HCT116 (cell line): ENCODE data around the gene NF1. TPM values are rescaled to one million over a fixed set of nuclear protein-coding genes. Genes with fewer than 3 reads are reported as not detected.

Experiments used
- ATAC-seq: fragments of 200-7000 bp; cut with Tn5 transposase; 2 replicates; pipeline ENCODE4 v1.9.1; 2020; ENCODE audit warnings: mild to moderate bottlenecking, moderate library complexity
- BruUV-seq: library from RNA; stranded (reverse); fragments of 400-500 nt; replicated peaks from 2 replicates; lab custom pipeline; 2021; lab: Mats Ljungman, UMichigan
- CTCF ChIA-PET: fragments of 300-600 bp; sonication (Branson Sonifier 250); formaldehyde crosslinking; loops from one replicate; lab custom pipeline; 2021; ENCODE audit warnings: antibody characterized with exemption; lab: Charles Lee
- POLR2A ChIA-PET: fragments of 300-600, 350-600 bp; sonication (Branson Sonifier 250); formaldehyde crosslinking; loops from one replicate; lab custom pipeline; 2021; ENCODE audit warnings: antibody characterized with exemption; lab: Charles Lee
- RAD21 ChIA-PET, 2 experiments: fragments of 300-600 bp; sonication (Branson Sonifier 250); formaldehyde crosslinking; loops; one replicate each; lab custom pipeline; 2023; ENCODE audit warnings: low total read pairs in 2 of 2; ENCODE audit not compliant: uncharacterized antibody in 2 of 2, unreplicated experiment in 2 of 2, low non-redundant PET in 1 of 2; lab: Charles Lee
- DNase-seq: peaks from one replicate; pipeline ENCODE4 v3.0.0-alpha.2; 2010; ENCODE audit warnings: low read depth, low spot score
- H2AFZ ChIP-seq: fragments of 200-600 bp; shearing (Covaris generic), sonication (generic); 2 replicates; pipeline ENCODE4 v1.6.1; 2017; ENCODE audit warnings: low read depth, mixed run types, mixed read lengths, antibody characterized with exemption, low read length; ENCODE audit not compliant: poor library complexity, severe bottlenecking
- H3K27ac ChIP-seq: 2 replicates; pipeline ENCODE4 v1.5.1; 2012; ENCODE audit warnings: low read depth, low read length
- H3K27me3 ChIP-seq: fragments of 200-600 bp; sonication (generic); 2 replicates; pipeline ENCODE4 v1.6.1; 2016; ENCODE audit warnings: mixed run types, low read length, mixed read lengths; ENCODE audit not compliant: insufficient read depth
- H3K36me3 ChIP-seq, 2 experiments: fragments of 200-500 bp in 1 of 2; fragments of 200-600 bp in 1 of 2; sonication (Bioruptor generic) in 1 of 2; sonication (generic) in 1 of 2; 2 replicates each; pipeline versions ENCODE4 v1.5.1 to v1.6.1; 2014 to 2016; ENCODE audit warnings: low read length in 2 of 2, inconsistent platforms in 1 of 2, mixed read lengths in 1 of 2, mixed run types in 1 of 2; ENCODE audit not compliant: insufficient read depth in 2 of 2, control insufficient read depth in 1 of 2
- H3K4me1 ChIP-seq, 2 experiments: fragments of 200-600 bp in 1 of 2; sonication (generic) in 1 of 2; 2 replicates each; pipeline versions ENCODE4 v1.5.1 to v1.6.1; 2012 to 2017; ENCODE audit warnings: low read length in 2 of 2, inconsistent platforms in 1 of 2, mild to moderate bottlenecking in 1 of 2, mixed read lengths in 1 of 2, mixed run types in 1 of 2, moderate library complexity in 1 of 2; ENCODE audit not compliant: insufficient read depth in 2 of 2, control insufficient read depth in 1 of 2
- H3K4me2 ChIP-seq: fragments of 200-600 bp; sonication (generic); 2 replicates; pipeline ENCODE4 v1.6.1; 2017; ENCODE audit warnings: mixed run types, low read length, mixed read lengths
- H3K4me3 ChIP-seq, 2 experiments: fragments of 200-600 bp in 1 of 2; sonication (generic) in 1 of 2; replicated peaks in 1 of 2; 2 replicates each; pipeline ENCODE4 v1.5.1; 2011 to 2016; ENCODE audit warnings: low read length in 2 of 2, control low read depth in 1 of 2, low read depth in 1 of 2, mild to moderate bottlenecking in 1 of 2, mixed read lengths in 1 of 2, mixed run types in 1 of 2
- H3K79me2 ChIP-seq: fragments of 200-600 bp; sonication (generic); 2 replicates; pipeline ENCODE4 v1.6.1; 2017; ENCODE audit warnings: mild to moderate bottlenecking, mixed run types, low read length, moderate library complexity, mixed read lengths; ENCODE audit not compliant: insufficient read depth
- H3K9ac ChIP-seq: fragments of 200-600 bp; sonication (generic); 2 replicates; pipeline ENCODE4 v1.6.1; 2016; ENCODE audit warnings: low read length, mixed read lengths
- H3K9me2 ChIP-seq: fragments of 200-600 bp; sonication (generic), shearing (Covaris generic); 2 replicates; pipeline ENCODE4 v1.6.1; 2017; ENCODE audit warnings: mixed run types, mild to moderate bottlenecking, moderate library complexity; ENCODE audit not compliant: insufficient read depth
- H3K9me3 ChIP-seq, 2 experiments: fragments of 200-500 bp in 1 of 2; fragments of 200-600 bp in 1 of 2; sonication (Bioruptor generic) in 1 of 2; sonication (generic) in 1 of 2; 2 replicates each; pipeline ENCODE4 v1.6.1; 2014 to 2017; ENCODE audit warnings: low read length in 2 of 2, mixed read lengths in 2 of 2, inconsistent platforms in 1 of 2, low read depth in 1 of 2, mild to moderate bottlenecking in 1 of 2, mixed run types in 1 of 2, moderate library complexity in 1 of 2; ENCODE audit not compliant: control insufficient read depth in 1 of 2, insufficient read depth in 1 of 2
- H4K20me1 ChIP-seq: fragments of 200-600 bp; sonication (generic), shearing (Covaris generic); 2 replicates; pipeline ENCODE4 v1.6.1; 2017; ENCODE audit warnings: mixed run types, mild to moderate bottlenecking, moderate library complexity; ENCODE audit not compliant: insufficient read depth
- CEBPB ChIP-seq: IDR thresholded peaks from 2 replicates; pipeline ENCODE4 v1.6.1; 2012; ENCODE audit warnings: low read depth
- EZH2 ChIP-seq: fragments of 200-600 bp; sonication (generic); IDR thresholded peaks from 2 replicates; pipeline ENCODE4 v1.6.1; 2017; ENCODE audit warnings: antibody characterized with exemption, mixed run types
- FOSL1 ChIP-seq: IDR thresholded peaks from 2 replicates; pipeline ENCODE4 v1.6.1; 2012; ENCODE audit warnings: low read depth
- RAD21 ChIP-seq: IDR thresholded peaks from 2 replicates; pipeline ENCODE4 v1.6.1; 2012; ENCODE audit warnings: low read depth, mild to moderate bottlenecking
- TCF7L2 ChIP-seq: IDR thresholded peaks from 2 replicates; pipeline ENCODE4 v1.7.0; 2011; ENCODE audit warnings: borderline replicate concordance, inconsistent platforms; ENCODE audit not compliant: insufficient read depth, insufficient read length; ENCODE audit errors: extremely low read depth
- ZBTB33 ChIP-seq: IDR thresholded peaks from 2 replicates; pipeline ENCODE4 v1.6.1; 2011; ENCODE audit warnings: mild to moderate bottlenecking, low read length, moderate library complexity; ENCODE audit not compliant: insufficient replicate concordance; ENCODE audit errors: extremely low read depth
- intact Hi-C: fragments of 100-400 bp; cut with micrococcal nuclease; formaldehyde crosslinking; loops from 2 replicates; pipeline ENCODE4 v1.10.0; 2022
- total RNA-seq: library from RNA; stranded (reverse); gene quantifications from one replicate; pipeline ENCODE4 v1.2.1, GENCODE V29; 2021; ENCODE audit not compliant: unreplicated experiment
- TF ChIP-seq, protein P1 (sequence below): IDR thresholded peaks from 2 replicates; pipeline ENCODE4 v1.6.1; 2012; ENCODE audit warnings: low read depth
- TF ChIP-seq, protein P2 (sequence below): IDR thresholded peaks from 2 replicates; pipeline ENCODE4 v1.6.1; 2012

The NF1 gene
- total RNA-seq, 1 experiment from 2014 or later, result 20.8 TPM

- no peak overlapping the region for H2AFZ ChIP-seq
- no peaks in the 10 kb centered on the region for H3K9me2 ChIP-seq
- TF ChIP-seq, protein P1, sequence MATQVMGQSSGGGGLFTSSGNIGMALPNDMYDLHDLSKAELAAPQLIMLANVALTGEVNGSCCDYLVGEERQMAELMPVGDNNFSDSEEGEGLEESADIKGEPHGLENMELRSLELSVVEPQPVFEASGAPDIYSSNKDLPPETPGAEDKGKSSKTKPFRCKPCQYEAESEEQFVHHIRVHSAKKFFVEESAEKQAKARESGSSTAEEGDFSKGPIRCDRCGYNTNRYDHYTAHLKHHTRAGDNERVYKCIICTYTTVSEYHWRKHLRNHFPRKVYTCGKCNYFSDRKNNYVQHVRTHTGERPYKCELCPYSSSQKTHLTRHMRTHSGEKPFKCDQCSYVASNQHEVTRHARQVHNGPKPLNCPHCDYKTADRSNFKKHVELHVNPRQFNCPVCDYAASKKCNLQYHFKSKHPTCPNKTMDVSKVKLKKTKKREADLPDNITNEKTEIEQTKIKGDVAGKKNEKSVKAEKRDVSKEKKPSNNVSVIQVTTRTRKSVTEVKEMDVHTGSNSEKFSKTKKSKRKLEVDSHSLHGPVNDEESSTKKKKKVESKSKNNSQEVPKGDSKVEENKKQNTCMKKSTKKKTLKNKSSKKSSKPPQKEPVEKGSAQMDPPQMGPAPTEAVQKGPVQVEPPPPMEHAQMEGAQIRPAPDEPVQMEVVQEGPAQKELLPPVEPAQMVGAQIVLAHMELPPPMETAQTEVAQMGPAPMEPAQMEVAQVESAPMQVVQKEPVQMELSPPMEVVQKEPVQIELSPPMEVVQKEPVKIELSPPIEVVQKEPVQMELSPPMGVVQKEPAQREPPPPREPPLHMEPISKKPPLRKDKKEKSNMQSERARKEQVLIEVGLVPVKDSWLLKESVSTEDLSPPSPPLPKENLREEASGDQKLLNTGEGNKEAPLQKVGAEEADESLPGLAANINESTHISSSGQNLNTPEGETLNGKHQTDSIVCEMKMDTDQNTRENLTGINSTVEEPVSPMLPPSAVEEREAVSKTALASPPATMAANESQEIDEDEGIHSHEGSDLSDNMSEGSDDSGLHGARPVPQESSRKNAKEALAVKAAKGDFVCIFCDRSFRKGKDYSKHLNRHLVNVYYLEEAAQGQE, result no peak
- POLR2A ChIA-PET, result no interaction called here
- RAD21 ChIA-PET, result no interaction called here
- H3K27ac ChIP-seq, result no peak overlapping the region
- no peaks in the 10 kb centered on the region for H3K4me1 ChIP-seq
- no peak overlapping the region for H3K4me2 ChIP-seq
- H3K9me3 ChIP-seq, result no peaks in the 10 kb centered on the region
- no peak for DNase-seq
- no peaks in the 10 kb centered on the region for H4K20me1 ChIP-seq
- ATAC-seq, result no peak
- no peaks in the 10 kb centered on the region; a peak in 1 of 4 replicates for H3K36me3 ChIP-seq
- intact Hi-C loops, result no loop called here
- no peaks in the 10 kb centered on the region for H3K27me3 ChIP-seq
- BruUV-seq, result no TSS peak
- CTCF ChIA-PET, result no interaction called here
- H3K79me2 ChIP-seq, result no peaks in the 10 kb centered on the region
- no peak overlapping the region for H3K9ac ChIP-seq
- no peak overlapping the region for H3K4me3 ChIP-seq
Measured at GRCh38 chr17:31279401-31279800, 184.6 kb downstream of the NF1 start.

DNA sequence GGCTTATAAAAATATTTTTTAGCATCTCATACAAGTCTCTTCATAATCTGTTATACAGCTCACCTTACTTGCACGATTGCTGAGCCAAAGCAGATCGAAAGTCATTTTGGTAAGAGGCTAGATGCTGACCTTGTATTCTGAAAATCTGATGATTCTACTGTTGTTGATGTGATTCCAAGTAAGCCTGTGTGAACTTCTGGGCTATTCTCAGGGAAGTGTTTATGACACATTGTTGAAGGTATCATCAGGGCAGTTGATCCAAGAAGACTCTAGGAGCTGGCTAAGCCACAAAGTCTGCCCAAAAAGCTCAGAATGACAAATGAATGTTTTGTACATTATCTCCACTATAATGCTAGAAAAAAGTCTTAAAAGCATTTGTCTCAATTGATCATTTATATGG is 186.3 kb downstream of the NF1 start:
- no peak overlapping the region for H3K4me2 ChIP-seq
- H3K9me3 ChIP-seq, result no peaks in the 10 kb centered on the region
- no peaks in the 10 kb centered on the region for H3K27me3 ChIP-seq
- H4K20me1 ChIP-seq, result no peaks in the 10 kb centered on the region
- H2AFZ ChIP-seq, result no peak overlapping the region
- no peaks in the 10 kb centered on the region for H3K79me2 ChIP-seq
- no peaks in the 10 kb centered on the region for H3K4me1 ChIP-seq
- intact Hi-C loops, result no loop called here
- H3K9ac ChIP-seq, result no peak overlapping the region
- POLR2A ChIA-PET, result no interaction called here
- no peak overlapping the region for H3K27ac ChIP-seq
- TF ChIP-seq ZBTB33 (no peak), EZH2 (no peak), FOSL1 (no peak), CEBPB (no peak), TCF7L2 (no peak), RAD21 (no peak)
- TF ChIP-seq, protein P2, sequence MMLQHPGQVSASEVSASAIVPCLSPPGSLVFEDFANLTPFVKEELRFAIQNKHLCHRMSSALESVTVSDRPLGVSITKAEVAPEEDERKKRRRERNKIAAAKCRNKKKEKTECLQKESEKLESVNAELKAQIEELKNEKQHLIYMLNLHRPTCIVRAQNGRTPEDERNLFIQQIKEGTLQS, result no peak
- no peak overlapping the region for H3K4me3 ChIP-seq
- ATAC-seq (no peak), DNase-seq (no peak)
- CTCF ChIA-PET, result no interaction called here
- RAD21 ChIA-PET, result no interaction called here
- no TSS peak for BruUV-seq
- no peaks in the 10 kb centered on the region for H3K9me2 ChIP-seq
- no peaks in the 10 kb centered on the region; a peak in 1 of 4 replicates for H3K36me3 ChIP-seq
